A549 treated with DMSO at 1 μM for 4 hours (cell line): ENCODE results near the gene ZCCHC9. TPM values are rescaled to one million over a fixed set of nuclear protein-coding genes. Genes with fewer than 3 reads are reported as not detected.

Experiments used
- total RNA-seq: library from RNA; stranded (reverse); fragments of 200-300 nt; extraction: Qiagen RNA extraction; gene quantifications from 5 replicates; pipeline ENCODE4 v1.2.3, GENCODE V29; 2022; ENCODE audit warnings: low read depth

The ZCCHC9 gene, protein sequence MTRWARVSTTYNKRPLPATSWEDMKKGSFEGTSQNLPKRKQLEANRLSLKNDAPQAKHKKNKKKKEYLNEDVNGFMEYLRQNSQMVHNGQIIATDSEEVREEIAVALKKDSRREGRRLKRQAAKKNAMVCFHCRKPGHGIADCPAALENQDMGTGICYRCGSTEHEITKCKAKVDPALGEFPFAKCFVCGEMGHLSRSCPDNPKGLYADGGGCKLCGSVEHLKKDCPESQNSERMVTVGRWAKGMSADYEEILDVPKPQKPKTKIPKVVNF
- total RNA-seq: 27.0 to 30.8 TPM (median 27.8 TPM) in 5 replicates

DNA sequence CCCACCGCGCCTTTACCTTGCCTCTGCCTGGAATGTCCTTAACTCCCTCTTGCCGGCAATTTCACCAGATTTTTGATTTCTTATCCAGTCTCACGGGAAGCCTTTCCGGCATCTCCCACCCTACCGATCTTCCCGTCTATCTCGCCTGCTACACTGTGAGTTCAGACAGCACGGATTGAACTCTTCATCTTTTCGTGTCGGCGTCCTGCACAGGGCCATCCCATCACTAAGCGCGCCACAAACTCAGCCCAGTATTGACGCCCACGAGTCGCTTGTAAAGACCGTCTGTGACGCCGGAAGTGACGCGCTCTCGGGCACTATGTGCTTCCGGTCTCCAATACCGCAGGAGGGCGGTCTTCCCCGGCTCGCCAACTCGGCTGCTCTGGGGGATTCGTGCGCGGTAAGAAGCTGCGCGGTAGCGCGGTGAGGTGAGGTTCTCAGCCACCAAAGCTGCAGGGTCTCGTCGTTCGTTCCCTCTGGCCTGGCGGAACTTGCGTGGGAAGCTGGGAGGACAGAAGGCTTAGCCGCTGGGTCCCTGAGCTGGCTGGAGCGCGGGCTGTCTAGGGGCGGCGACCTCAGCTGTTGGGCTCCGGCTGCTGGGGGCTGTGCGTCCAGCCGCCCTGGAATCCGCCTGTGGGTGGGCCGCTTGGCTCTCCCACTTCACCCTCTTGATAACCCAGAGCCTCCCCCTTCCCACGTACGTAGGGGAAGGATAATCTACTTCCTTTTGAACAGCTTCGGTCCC is at the start of gene ZCCHC9:
ZCCHC9 (plus strand) TSS at position 317 of the 745 bp plus-strand sequence. CDS start 3,171 bp downstream, outside the sequence.

Other genes starting within 250 kb of the ZCCHC9 start
- not detected in 5 replicates for gene CKMT2, start 68.3 kb upstream of the ZCCHC9 start, total RNA-seq
- gene ACOT12, start 92.5 kb downstream of the ZCCHC9 start, total RNA-seq: 0.06 TPM in 1 of 5 replicates, not detected in the others